ENCODE measurements around the gene FBXL16.

DNA sequence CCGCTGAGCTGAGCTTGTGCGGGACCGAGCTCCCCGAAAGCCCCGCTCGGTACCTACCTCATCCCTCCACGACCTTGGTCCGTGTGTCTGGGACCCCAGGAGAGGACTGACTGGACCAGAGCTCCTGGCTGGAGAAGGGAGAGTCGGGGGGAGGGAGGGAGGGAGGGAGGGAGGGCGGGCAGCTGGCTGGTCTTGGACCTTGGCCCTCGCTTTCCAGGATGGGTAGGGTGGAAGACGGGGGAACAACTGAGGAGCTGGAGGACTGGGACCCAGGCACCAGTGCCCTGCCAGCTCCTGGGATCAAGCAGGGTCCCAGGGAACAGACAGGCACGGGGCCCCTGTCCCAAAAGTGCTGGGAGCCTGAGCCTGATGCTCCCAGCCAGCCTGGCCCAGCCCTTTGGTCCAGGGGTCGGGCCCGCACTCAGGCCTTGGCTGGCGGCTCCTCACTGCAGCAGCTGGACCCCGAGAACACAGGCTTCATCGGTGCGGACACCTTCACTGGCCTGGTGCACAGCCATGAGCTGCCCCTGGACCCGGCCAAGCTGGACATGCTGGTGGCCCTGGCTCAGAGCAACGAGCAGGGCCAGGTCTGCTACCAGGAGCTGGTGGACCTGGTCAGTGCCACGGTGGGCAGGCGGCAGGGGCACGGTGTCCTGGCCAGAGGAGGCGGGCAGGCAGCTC is 29.6 kb downstream of the FBXL16 start:
- TF ChIP-seq, protein P1, sequence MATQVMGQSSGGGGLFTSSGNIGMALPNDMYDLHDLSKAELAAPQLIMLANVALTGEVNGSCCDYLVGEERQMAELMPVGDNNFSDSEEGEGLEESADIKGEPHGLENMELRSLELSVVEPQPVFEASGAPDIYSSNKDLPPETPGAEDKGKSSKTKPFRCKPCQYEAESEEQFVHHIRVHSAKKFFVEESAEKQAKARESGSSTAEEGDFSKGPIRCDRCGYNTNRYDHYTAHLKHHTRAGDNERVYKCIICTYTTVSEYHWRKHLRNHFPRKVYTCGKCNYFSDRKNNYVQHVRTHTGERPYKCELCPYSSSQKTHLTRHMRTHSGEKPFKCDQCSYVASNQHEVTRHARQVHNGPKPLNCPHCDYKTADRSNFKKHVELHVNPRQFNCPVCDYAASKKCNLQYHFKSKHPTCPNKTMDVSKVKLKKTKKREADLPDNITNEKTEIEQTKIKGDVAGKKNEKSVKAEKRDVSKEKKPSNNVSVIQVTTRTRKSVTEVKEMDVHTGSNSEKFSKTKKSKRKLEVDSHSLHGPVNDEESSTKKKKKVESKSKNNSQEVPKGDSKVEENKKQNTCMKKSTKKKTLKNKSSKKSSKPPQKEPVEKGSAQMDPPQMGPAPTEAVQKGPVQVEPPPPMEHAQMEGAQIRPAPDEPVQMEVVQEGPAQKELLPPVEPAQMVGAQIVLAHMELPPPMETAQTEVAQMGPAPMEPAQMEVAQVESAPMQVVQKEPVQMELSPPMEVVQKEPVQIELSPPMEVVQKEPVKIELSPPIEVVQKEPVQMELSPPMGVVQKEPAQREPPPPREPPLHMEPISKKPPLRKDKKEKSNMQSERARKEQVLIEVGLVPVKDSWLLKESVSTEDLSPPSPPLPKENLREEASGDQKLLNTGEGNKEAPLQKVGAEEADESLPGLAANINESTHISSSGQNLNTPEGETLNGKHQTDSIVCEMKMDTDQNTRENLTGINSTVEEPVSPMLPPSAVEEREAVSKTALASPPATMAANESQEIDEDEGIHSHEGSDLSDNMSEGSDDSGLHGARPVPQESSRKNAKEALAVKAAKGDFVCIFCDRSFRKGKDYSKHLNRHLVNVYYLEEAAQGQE (IDR thresholded peaks at IDR 0.05; ENCODE audit: low read depth) = no peak
- TF ChIP-seq YY1 (IDR thresholded peaks at IDR 0.05; ENCODE audit: low read depth) = no peak
- no peak for TF ChIP-seq EP300 (IDR thresholded peaks at IDR 0.05; ENCODE audit: borderline replicate concordance)
- no peak for TF ChIP-seq TAF1 (IDR thresholded peaks at IDR 0.05; ENCODE audit: low read depth)
- TF ChIP-seq, protein P2, sequence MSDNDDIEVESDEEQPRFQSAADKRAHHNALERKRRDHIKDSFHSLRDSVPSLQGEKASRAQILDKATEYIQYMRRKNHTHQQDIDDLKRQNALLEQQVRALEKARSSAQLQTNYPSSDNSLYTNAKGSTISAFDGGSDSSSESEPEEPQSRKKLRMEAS (IDR thresholded peaks at IDR 0.05) = no peak
- TF ChIP-seq RAD21 (IDR thresholded peaks at IDR 0.05; ENCODE audit: low read depth) = no peak
- no peak for TF ChIP-seq TEAD4 (IDR thresholded peaks at IDR 0.05)
- TF ChIP-seq CEBPB (IDR thresholded peaks at IDR 0.05) = no peak
- no peak for TF ChIP-seq CREB1 (IDR thresholded peaks at IDR 0.05; ENCODE audit: low read depth)
- no peak for TF ChIP-seq FOXM1 (IDR thresholded peaks at IDR 0.05; ENCODE audit: borderline replicate concordance, low read depth)
- no peak for TF ChIP-seq NFIC (IDR thresholded peaks at IDR 0.05)
- no peak for TF ChIP-seq TCF12 (IDR thresholded peaks at IDR 0.05; ENCODE audit: low read depth)
- TF ChIP-seq EGR1 (IDR thresholded peaks at IDR 0.05) = no peak

Data from Ishikawa (cell line).